Anterior cingulate cortex (tissue), 58 donors: ENCODE results near the gene CHTF18.
"Not testable (repeated sequence)": the region's sequence is repeated elsewhere in the genome, so short reads cannot be mapped to it uniquely, and the experiment has no call there.

Experiments
- DNase-seq, 58 donors: peaks; one replicate each; lab custom pipeline; 2025; lab: John Stamatoyannopoulos, UW

Gene CHTF18

GRCh38 chr16:822174-822908 lies 33.9 kb downstream of the CHTF18 start:
- no peak for DNase-seq

GRCh38 chr16:822909-823297 lies 34.5 kb downstream of the CHTF18 start:
- DNase-seq = no peak

- DNase-seq = no peak
These were observed 35.8 kb downstream of the CHTF18 start for GRCh38 chr16:824194-824593.

- DNase-seq = no peak
These were observed 36.2 kb downstream of the CHTF18 start for GRCh38 chr16:824601-825000.

- peak in 39 of 58 donors; percentile 1 to 81 (median 30) for DNase-seq
These were observed 37.1 kb downstream of the CHTF18 start for GRCh38 chr16:825341-826061.

- no peak for DNase-seq
These were observed 39.1 kb downstream of the CHTF18 start for GRCh38 chr16:827513-827912.

- DNase-seq = no peak
These were observed 40.5 kb downstream of the CHTF18 start for GRCh38 chr16:828891-829290.

- DNase-seq = no peak
These were observed 41.9 kb downstream of the CHTF18 start for GRCh38 chr16:830107-830870.

- no peak for DNase-seq
These were observed 42.6 kb downstream of the CHTF18 start for GRCh38 chr16:830871-831570.

GRCh38 chr16:831571-832413 lies 43.4 kb downstream of the CHTF18 start:
- no peak for DNase-seq

GRCh38 chr16:832652-833336 lies 44.4 kb downstream of the CHTF18 start:
- DNase-seq = no peak

GRCh38 chr16:833411-833810 lies 45.0 kb downstream of the CHTF18 start:
- no peak for DNase-seq

- DNase-seq = no peak
These were observed 47.0 kb downstream of the CHTF18 start for GRCh38 chr16:835373-835772.

- DNase-seq = no peak
These were observed 47.8 kb downstream of the CHTF18 start for GRCh38 chr16:836221-836620.

GRCh38 chr16:836822-837221 lies 48.4 kb downstream of the CHTF18 start:
- not testable (repeated sequence) for DNase-seq

GRCh38 chr16:838741-839140 lies 50.3 kb downstream of the CHTF18 start:
- no peak for DNase-seq

GRCh38 chr16:839643-840408 lies 51.4 kb downstream of the CHTF18 start:
- no peak for DNase-seq
